ENCODE measurements around the gene CWC22. TPM values are rescaled to one million over a fixed set of nuclear protein-coding genes. Genes with fewer than 3 reads are reported as not detected.

The CWC22 gene
- polyA plus RNA-seq, 1 donor from 2014 or later, result 16.0 TPM

DNA sequence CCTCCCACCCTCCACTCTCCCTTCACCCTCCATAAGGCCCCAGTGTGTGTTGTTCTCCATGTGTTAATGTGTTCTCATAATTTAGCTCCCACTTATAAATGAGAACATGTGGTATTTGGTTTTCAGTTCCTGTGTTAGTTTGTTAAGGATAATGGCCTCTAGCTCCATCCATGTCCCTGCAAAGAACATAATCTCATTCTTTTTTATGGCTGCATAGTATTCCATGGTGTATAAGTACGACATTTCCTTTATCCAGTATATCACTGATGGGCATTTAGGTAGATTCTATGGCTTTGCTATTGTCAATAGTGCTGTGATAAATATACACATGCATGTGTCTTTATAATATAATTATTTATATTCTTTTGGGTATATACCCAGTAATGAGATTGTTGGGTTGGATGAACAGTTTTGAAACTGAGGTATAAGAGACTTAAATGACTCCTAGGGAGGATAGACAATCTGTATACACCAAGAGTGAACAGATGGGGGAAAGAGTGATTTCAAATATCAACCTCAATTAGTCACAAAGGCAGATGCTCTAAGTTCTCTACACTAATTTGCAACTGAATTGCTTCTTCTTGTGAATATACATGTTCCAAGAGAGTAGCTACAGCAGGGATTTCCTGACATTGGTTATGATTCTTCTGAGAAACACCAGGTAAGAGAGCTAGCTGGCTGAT is 23.7 kb downstream of the CWC22 start:
- Histone ChIP-seq H3K79me2 (replicated peaks; ENCODE audit: insufficient read depth, low read length) (no peaks in the 10 kb centered on the region), H3K4me2 (ENCODE audit: low read length) (no peak overlapping the region), H3K36me3 (ENCODE audit: insufficient read depth, low read length) (peaks cover 17% of the 10 kb centered on the region), H3K27me3 (ENCODE audit: insufficient read depth, low read depth, low read length) (no peaks in the 10 kb centered on the region), H3K4me3 (ENCODE audit: low read length) (no peak overlapping the region), H3K9ac (ENCODE audit: low read length) (no peak overlapping the region), H2AFZ (ENCODE audit: low read depth, low read length) (no peak overlapping the region), H3F3A (ENCODE audit: insufficient read depth, low read length, poor library complexity, severe bottlenecking) (no peaks in the 10 kb centered on the region), H3K9me3 (ENCODE audit: low read length) (no peaks in the 10 kb centered on the region), H4K20me1 (ENCODE audit: insufficient read depth) (no peaks in the 10 kb centered on the region), H3K9me2 (ENCODE audit: insufficient read depth, low read length) (no peaks in the 10 kb centered on the region), H3K27ac (ENCODE audit: low read length) (no peak overlapping the region)
- no peak for TF ChIP-seq MXI1 (conservative IDR thresholded peaks at IDR 0.05; ENCODE audit: poor library complexity, severe bottlenecking)
- no peak for TF ChIP-seq SMC3 (conservative IDR thresholded peaks at IDR 0.05; ENCODE audit: poor library complexity)
- TF ChIP-seq POLR2AphosphoS5 (IDR thresholded peaks at IDR 0.05), result no peak
- TF ChIP-seq RAD21 (conservative IDR thresholded peaks at IDR 0.05), result no peak
- TF ChIP-seq EP300 (conservative IDR thresholded peaks at IDR 0.05; ENCODE audit: poor library complexity, severe bottlenecking), result no peak
- TF ChIP-seq, protein P1, sequence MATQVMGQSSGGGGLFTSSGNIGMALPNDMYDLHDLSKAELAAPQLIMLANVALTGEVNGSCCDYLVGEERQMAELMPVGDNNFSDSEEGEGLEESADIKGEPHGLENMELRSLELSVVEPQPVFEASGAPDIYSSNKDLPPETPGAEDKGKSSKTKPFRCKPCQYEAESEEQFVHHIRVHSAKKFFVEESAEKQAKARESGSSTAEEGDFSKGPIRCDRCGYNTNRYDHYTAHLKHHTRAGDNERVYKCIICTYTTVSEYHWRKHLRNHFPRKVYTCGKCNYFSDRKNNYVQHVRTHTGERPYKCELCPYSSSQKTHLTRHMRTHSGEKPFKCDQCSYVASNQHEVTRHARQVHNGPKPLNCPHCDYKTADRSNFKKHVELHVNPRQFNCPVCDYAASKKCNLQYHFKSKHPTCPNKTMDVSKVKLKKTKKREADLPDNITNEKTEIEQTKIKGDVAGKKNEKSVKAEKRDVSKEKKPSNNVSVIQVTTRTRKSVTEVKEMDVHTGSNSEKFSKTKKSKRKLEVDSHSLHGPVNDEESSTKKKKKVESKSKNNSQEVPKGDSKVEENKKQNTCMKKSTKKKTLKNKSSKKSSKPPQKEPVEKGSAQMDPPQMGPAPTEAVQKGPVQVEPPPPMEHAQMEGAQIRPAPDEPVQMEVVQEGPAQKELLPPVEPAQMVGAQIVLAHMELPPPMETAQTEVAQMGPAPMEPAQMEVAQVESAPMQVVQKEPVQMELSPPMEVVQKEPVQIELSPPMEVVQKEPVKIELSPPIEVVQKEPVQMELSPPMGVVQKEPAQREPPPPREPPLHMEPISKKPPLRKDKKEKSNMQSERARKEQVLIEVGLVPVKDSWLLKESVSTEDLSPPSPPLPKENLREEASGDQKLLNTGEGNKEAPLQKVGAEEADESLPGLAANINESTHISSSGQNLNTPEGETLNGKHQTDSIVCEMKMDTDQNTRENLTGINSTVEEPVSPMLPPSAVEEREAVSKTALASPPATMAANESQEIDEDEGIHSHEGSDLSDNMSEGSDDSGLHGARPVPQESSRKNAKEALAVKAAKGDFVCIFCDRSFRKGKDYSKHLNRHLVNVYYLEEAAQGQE (IDR thresholded peaks at IDR 0.05; ENCODE audit: borderline replicate concordance), result no peak
- no peak for TF ChIP-seq EZH2 (IDR thresholded peaks at IDR 0.05; ENCODE audit: borderline replicate concordance, insufficient read depth, low read length, poor library complexity, severe bottlenecking)
- TF ChIP-seq TAF1 (IDR thresholded peaks at IDR 0.05; ENCODE audit: low read depth), result no peak
- TF ChIP-seq, protein P2, sequence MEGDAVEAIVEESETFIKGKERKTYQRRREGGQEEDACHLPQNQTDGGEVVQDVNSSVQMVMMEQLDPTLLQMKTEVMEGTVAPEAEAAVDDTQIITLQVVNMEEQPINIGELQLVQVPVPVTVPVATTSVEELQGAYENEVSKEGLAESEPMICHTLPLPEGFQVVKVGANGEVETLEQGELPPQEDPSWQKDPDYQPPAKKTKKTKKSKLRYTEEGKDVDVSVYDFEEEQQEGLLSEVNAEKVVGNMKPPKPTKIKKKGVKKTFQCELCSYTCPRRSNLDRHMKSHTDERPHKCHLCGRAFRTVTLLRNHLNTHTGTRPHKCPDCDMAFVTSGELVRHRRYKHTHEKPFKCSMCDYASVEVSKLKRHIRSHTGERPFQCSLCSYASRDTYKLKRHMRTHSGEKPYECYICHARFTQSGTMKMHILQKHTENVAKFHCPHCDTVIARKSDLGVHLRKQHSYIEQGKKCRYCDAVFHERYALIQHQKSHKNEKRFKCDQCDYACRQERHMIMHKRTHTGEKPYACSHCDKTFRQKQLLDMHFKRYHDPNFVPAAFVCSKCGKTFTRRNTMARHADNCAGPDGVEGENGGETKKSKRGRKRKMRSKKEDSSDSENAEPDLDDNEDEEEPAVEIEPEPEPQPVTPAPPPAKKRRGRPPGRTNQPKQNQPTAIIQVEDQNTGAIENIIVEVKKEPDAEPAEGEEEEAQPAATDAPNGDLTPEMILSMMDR (IDR thresholded peaks at IDR 0.05; ENCODE audit: poor library complexity, severe bottlenecking), result no peak

GRCh38 chr2:179981085-179981484 is 26.0 kb downstream of the CWC22 start:
- H3K79me2 ChIP-seq (replicated peaks; ENCODE audit: insufficient read depth, low read length), result no peaks in the 10 kb centered on the region
- H2AFZ ChIP-seq (ENCODE audit: low read depth, low read length), result no peak overlapping the region
- peaks cover 12% of the 10 kb centered on the region for H3K36me3 ChIP-seq (ENCODE audit: insufficient read depth, low read length)
- H4K20me1 ChIP-seq (ENCODE audit: insufficient read depth), result no peaks in the 10 kb centered on the region
- no peaks in the 10 kb centered on the region for H3K9me2 ChIP-seq (ENCODE audit: insufficient read depth, low read length)
- TF ChIP-seq EZH2 (IDR thresholded peaks at IDR 0.05; ENCODE audit: borderline replicate concordance, insufficient read depth, low read length, poor library complexity, severe bottlenecking) (no peak), RAD21 (conservative IDR thresholded peaks at IDR 0.05) (no peak)
- no peaks in the 10 kb centered on the region for H3F3A ChIP-seq (ENCODE audit: insufficient read depth, low read length, poor library complexity, severe bottlenecking)
- H3K4me2 ChIP-seq (ENCODE audit: low read length), result no peak overlapping the region
- no peak overlapping the region for H3K9ac ChIP-seq (ENCODE audit: low read length)
- no peak overlapping the region for H3K4me3 ChIP-seq (ENCODE audit: low read length)
- no peaks in the 10 kb centered on the region for H3K9me3 ChIP-seq (ENCODE audit: low read length)
- H3K27me3 ChIP-seq (ENCODE audit: insufficient read depth, low read depth, low read length), result no peaks in the 10 kb centered on the region
- no peak overlapping the region for H3K27ac ChIP-seq (ENCODE audit: low read length)

Measured in neural cell (in vitro differentiated cells).